T-helper 1 cell treated with Interleukin-12 subunit alpha and Interleukin-12 subunit beta and Interleukin-4 antibody, amounts not matched to agents 30 μg/mL and 1 μg/mL, for 36 hours (primary cell): ENCODE results near the gene EGLN1.
"Not testable (repeated sequence)": the region's sequence is repeated elsewhere in the genome, so short reads cannot be mapped to it uniquely, and the experiment has no call there.

Experiments used
- H3K27ac Mint-ChIP-seq: one replicate; pipeline ENCODE4 v1.8.0; 2021; ENCODE audit warnings: mild to moderate bottlenecking, mixed read lengths
- H3K27me3 Mint-ChIP-seq: one replicate; pipeline ENCODE4 v1.8.0; 2021; ENCODE audit warnings: low read depth, mixed read lengths
- H3K36me3 Mint-ChIP-seq: one replicate; pipeline ENCODE4 v1.8.0; 2021; ENCODE audit warnings: low read depth, mixed read lengths
- H3K4me1 Mint-ChIP-seq: one replicate; pipeline ENCODE4 v1.8.0; 2021; ENCODE audit warnings: low read depth, mixed read lengths
- H3K4me3 Mint-ChIP-seq: one replicate; pipeline ENCODE4 v1.8.0; 2021; ENCODE audit warnings: mild to moderate bottlenecking, moderate library complexity, mixed read lengths
- H3K9me3 Mint-ChIP-seq: one replicate; pipeline ENCODE4 v1.8.0; 2021; ENCODE audit warnings: mixed read lengths

The EGLN1 gene

GRCh38 chr1:231376101-231376500, 46.0 kb downstream of the EGLN1 start:
- H3K27ac Mint-ChIP-seq: no peak overlapping the region
- H3K9me3 Mint-ChIP-seq: no peaks in the 10 kb centered on the region
- H3K4me3 Mint-ChIP-seq: no peak overlapping the region
- H3K36me3 Mint-ChIP-seq: no peaks in the 10 kb centered on the region
- peaks cover 32% of the 10 kb centered on the region for H3K4me1 Mint-ChIP-seq
- no peaks in the 10 kb centered on the region for H3K27me3 Mint-ChIP-seq

GRCh38 chr1:231374394-231374793, 47.7 kb downstream of the EGLN1 start:
- no peaks in the 10 kb centered on the region for H3K27me3 Mint-ChIP-seq

GRCh38 chr1:231372501-231372900, 49.6 kb downstream of the EGLN1 start:
- no peaks in the 10 kb centered on the region for H3K27me3 Mint-ChIP-seq
- H3K36me3 Mint-ChIP-seq: peaks cover 8% of the 10 kb centered on the region
- peaks cover 16% of the 10 kb centered on the region for H3K4me1 Mint-ChIP-seq
- H3K9me3 Mint-ChIP-seq: no peaks in the 10 kb centered on the region
- no peak overlapping the region for H3K27ac Mint-ChIP-seq
- H3K4me3 Mint-ChIP-seq: no peak overlapping the region

More at GRCh38 chr1:231374394-231374793, 47.7 kb downstream of the EGLN1 start:
- peaks cover 3% of the 10 kb centered on the region for H3K36me3 Mint-ChIP-seq
- peaks cover 26% of the 10 kb centered on the region for H3K4me1 Mint-ChIP-seq
- no peak overlapping the region for H3K4me3 Mint-ChIP-seq
- no peaks in the 10 kb centered on the region for H3K9me3 Mint-ChIP-seq
- H3K27ac Mint-ChIP-seq: no peak overlapping the region

GRCh38 chr1:231369282-231369681, 52.8 kb downstream of the EGLN1 start:
- peaks cover 22% of the 10 kb centered on the region for H3K36me3 Mint-ChIP-seq
- H3K27me3 Mint-ChIP-seq: no peaks in the 10 kb centered on the region
- no peak overlapping the region for H3K4me3 Mint-ChIP-seq
- H3K27ac Mint-ChIP-seq: peak overlapping the region; percentile 47
- peaks cover 2% of the 10 kb centered on the region for H3K4me1 Mint-ChIP-seq
- no peaks in the 10 kb centered on the region for H3K9me3 Mint-ChIP-seq

- peaks cover 1% of the 10 kb centered on the region for H3K4me1 Mint-ChIP-seq
- no peaks in the 10 kb centered on the region for H3K27me3 Mint-ChIP-seq
- H3K4me3 Mint-ChIP-seq: no peak overlapping the region
- peaks cover 36% of the 10 kb centered on the region for H3K36me3 Mint-ChIP-seq
- H3K9me3 Mint-ChIP-seq: no peaks in the 10 kb centered on the region
- H3K27ac Mint-ChIP-seq: no peak overlapping the region
Observed at GRCh38 chr1:231364192-231364591, 57.9 kb downstream of the EGLN1 start.

GRCh38 chr1:231363624-231364023, 58.5 kb downstream of the EGLN1 start:
- Mint-ChIP-seq H3K36me3 (peaks cover 34% of the 10 kb centered on the region), H3K27me3 (no peaks in the 10 kb centered on the region), H3K4me1 (peaks cover 1% of the 10 kb centered on the region), H3K27ac (no peak overlapping the region), H3K9me3 (no peaks in the 10 kb centered on the region), H3K4me3 (no peak overlapping the region)

GRCh38 chr1:231362325-231362724, 59.8 kb downstream of the EGLN1 start:
- peaks cover 30% of the 10 kb centered on the region for H3K36me3 Mint-ChIP-seq

GRCh38 chr1:231359113-231359512, 63.0 kb downstream of the EGLN1 start:
- no peaks in the 10 kb centered on the region for H3K9me3 Mint-ChIP-seq
- no peak overlapping the region for H3K27ac Mint-ChIP-seq
- no peak overlapping the region for H3K4me3 Mint-ChIP-seq

More at GRCh38 chr1:231362325-231362724, 59.8 kb downstream of the EGLN1 start:
- Mint-ChIP-seq H3K4me1 (peaks cover 8% of the 10 kb centered on the region), H3K27ac (no peak overlapping the region), H3K4me3 (no peak overlapping the region), H3K9me3 (no peaks in the 10 kb centered on the region), H3K27me3 (no peaks in the 10 kb centered on the region)

GRCh38 chr1:231357831-231358354, 64.2 kb downstream of the EGLN1 start:
- Mint-ChIP-seq H3K9me3 (no peaks in the 10 kb centered on the region), H3K4me1 (peaks cover 13% of the 10 kb centered on the region)

More at GRCh38 chr1:231359113-231359512, 63.0 kb downstream of the EGLN1 start:
- no peaks in the 10 kb centered on the region for H3K27me3 Mint-ChIP-seq
- H3K36me3 Mint-ChIP-seq: peaks cover 22% of the 10 kb centered on the region
- peaks cover 13% of the 10 kb centered on the region for H3K4me1 Mint-ChIP-seq

GRCh38 chr1:231357187-231357772, 64.8 kb downstream of the EGLN1 start:
- Mint-ChIP-seq H3K27me3 (no peaks in the 10 kb centered on the region), H3K27ac (no peak overlapping the region), H3K4me1 (peaks cover 13% of the 10 kb centered on the region), H3K9me3 (no peaks in the 10 kb centered on the region), H3K36me3 (peaks cover 28% of the 10 kb centered on the region), H3K4me3 (no peak overlapping the region)

More at GRCh38 chr1:231357831-231358354, 64.2 kb downstream of the EGLN1 start:
- no peaks in the 10 kb centered on the region for H3K27me3 Mint-ChIP-seq
- peak overlapping the region; percentile 2 for H3K27ac Mint-ChIP-seq
- peaks cover 24% of the 10 kb centered on the region for H3K36me3 Mint-ChIP-seq
- H3K4me3 Mint-ChIP-seq: no peak overlapping the region

GRCh38 chr1:231355171-231355570, 66.9 kb downstream of the EGLN1 start:
- Mint-ChIP-seq H3K4me1 (peaks cover 13% of the 10 kb centered on the region), H3K9me3 (no peaks in the 10 kb centered on the region), H3K4me3 (no peak overlapping the region), H3K27me3 (no peaks in the 10 kb centered on the region), H3K27ac (no peak overlapping the region), H3K36me3 (peaks cover 21% of the 10 kb centered on the region)

- H3K27ac Mint-ChIP-seq: no peak overlapping the region
- no peaks in the 10 kb centered on the region for H3K9me3 Mint-ChIP-seq
- H3K4me1 Mint-ChIP-seq: peaks cover 13% of the 10 kb centered on the region
- no peak overlapping the region for H3K4me3 Mint-ChIP-seq
- H3K36me3 Mint-ChIP-seq: peaks cover 23% of the 10 kb centered on the region
- no peaks in the 10 kb centered on the region for H3K27me3 Mint-ChIP-seq
Observed at GRCh38 chr1:231354330-231355020, 67.6 kb downstream of the EGLN1 start.

- Mint-ChIP-seq H3K4me3 (no peak overlapping the region), H3K9me3 (no peaks in the 10 kb centered on the region), H3K36me3 (peaks cover 31% of the 10 kb centered on the region), H3K4me1 (peaks cover 12% of the 10 kb centered on the region), H3K27me3 (no peaks in the 10 kb centered on the region), H3K27ac (no peak overlapping the region)
Observed at GRCh38 chr1:231353086-231353485, 69.0 kb downstream of the EGLN1 start.

GRCh38 chr1:231351816-231352215, 70.3 kb downstream of the EGLN1 start:
- no peak overlapping the region for H3K4me3 Mint-ChIP-seq
- no peaks in the 10 kb centered on the region for H3K27me3 Mint-ChIP-seq
- H3K27ac Mint-ChIP-seq: no peak overlapping the region
- peaks cover 5% of the 10 kb centered on the region for H3K4me1 Mint-ChIP-seq
- peaks cover 32% of the 10 kb centered on the region for H3K36me3 Mint-ChIP-seq
- no peaks in the 10 kb centered on the region for H3K9me3 Mint-ChIP-seq

GRCh38 chr1:231348856-231349255, 73.2 kb downstream of the EGLN1 start:
- H3K9me3 Mint-ChIP-seq, H3K27me3 Mint-ChIP-seq, H3K4me3 Mint-ChIP-seq, H3K4me1 Mint-ChIP-seq, H3K27ac Mint-ChIP-seq: not testable (repeated sequence)
- peaks cover 27% of the 10 kb centered on the region for H3K36me3 Mint-ChIP-seq
